Activated CD8-positive, alpha-beta memory T cell treated with anti-CD3 and anti-CD28 coated beads for 1 hour (primary cell): ENCODE measurements around the gene EPHA3.

Experiments used
- DNase-seq, 2 donors: peaks; one replicate each; pipeline ENCODE4 v3.0.0-alpha.2; 2020; ENCODE audit warnings: low read depth in 1 of 2; ENCODE audit errors: extremely low read depth in 1 of 2

The EPHA3 gene

GRCh38 chr3:89223188-89223587, 115.8 kb downstream of the EPHA3 start:
- no peak for DNase-seq

- no peak for DNase-seq
Observed at GRCh38 chr3:89227218-89227617, 119.8 kb downstream of the EPHA3 start.

GRCh38 chr3:89227634-89228033, 120.2 kb downstream of the EPHA3 start:
- no peak for DNase-seq

- DNase-seq: no peak
Observed at GRCh38 chr3:89232155-89232554, 124.7 kb downstream of the EPHA3 start.

- DNase-seq: no peak
Observed at GRCh38 chr3:89234620-89235019, 127.2 kb downstream of the EPHA3 start.

GRCh38 chr3:89238846-89239245, 131.4 kb downstream of the EPHA3 start:
- no peak for DNase-seq

- DNase-seq: no peak
Observed at GRCh38 chr3:89239774-89240173, 132.4 kb downstream of the EPHA3 start.

- no peak for DNase-seq
Observed at GRCh38 chr3:89245612-89246011, 138.2 kb downstream of the EPHA3 start.

- no peak for DNase-seq
Observed at GRCh38 chr3:89246326-89246725, 138.9 kb downstream of the EPHA3 start.

- no peak for DNase-seq
Observed at GRCh38 chr3:89250742-89251141, 143.3 kb downstream of the EPHA3 start.

- no peak for DNase-seq
Observed at GRCh38 chr3:89252016-89252415, 144.6 kb downstream of the EPHA3 start.

GRCh38 chr3:89252860-89253259, 145.4 kb downstream of the EPHA3 start:
- DNase-seq: no peak

GRCh38 chr3:89256395-89256794, 149.0 kb downstream of the EPHA3 start:
- DNase-seq: no peak

- no peak for DNase-seq
Observed at GRCh38 chr3:89256882-89257281, 149.5 kb downstream of the EPHA3 start.

- no peak for DNase-seq
Observed at GRCh38 chr3:89260721-89261120, 153.3 kb downstream of the EPHA3 start.

- no peak for DNase-seq
Observed at GRCh38 chr3:89261673-89262072, 154.3 kb downstream of the EPHA3 start.

- DNase-seq: no peak
Observed at GRCh38 chr3:89262309-89262929, 155.0 kb downstream of the EPHA3 start.

GRCh38 chr3:89264037-89264560, 156.7 kb downstream of the EPHA3 start:
- no peak for DNase-seq

GRCh38 chr3:89266074-89266473, 158.7 kb downstream of the EPHA3 start:
- no peak for DNase-seq

GRCh38 chr3:89268059-89268458, 160.6 kb downstream of the EPHA3 start:
- no peak for DNase-seq

- no peak for DNase-seq
Observed at GRCh38 chr3:89270201-89270600, 162.8 kb downstream of the EPHA3 start.

GRCh38 chr3:89275001-89275400, 167.6 kb downstream of the EPHA3 start:
- no peak for DNase-seq

GRCh38 chr3:89276116-89276515, 168.7 kb downstream of the EPHA3 start:
- DNase-seq: no peak
